B cell (primary cell): ENCODE results near the gene NAA40. TPM values are rescaled to one million over a fixed set of nuclear protein-coding genes. Genes with fewer than 3 reads are reported as not detected.

Source experiments
- ATAC-seq: fragments of 200-7000 bp; cut with Tn5 transposase; one replicate; pipeline ENCODE4 v1.10.0; 2021; ENCODE audit warnings: low read depth, mild to moderate bottlenecking, moderate number of reproducible peaks, moderate library complexity
- CTCF ChIA-PET: fragments of 350-600 bp; sonication (Branson Sonifier 250); formaldehyde crosslinking; loops from one replicate; lab custom pipeline; 2021; ENCODE audit warnings: antibody characterized with exemption, inconsistent platforms; lab: Charles Lee
- POLR2A ChIA-PET: fragments of 350-600 bp; sonication (Branson Sonifier 250); formaldehyde crosslinking; loops from one replicate; lab custom pipeline; 2021; ENCODE audit warnings: antibody characterized with exemption; lab: Charles Lee
- DNase-seq: peaks from one replicate; pipeline ENCODE4 v3.0.0; 2013
- H2AFZ ChIP-seq: 2 replicates; pipeline ENCODE4 v1.6.1; 2012; ENCODE audit warnings: mild to moderate bottlenecking, low read depth, low read length; ENCODE audit not compliant: insufficient read depth, poor library complexity, severe bottlenecking
- H3K27ac ChIP-seq, 2 donors: 1 replicate in 1 of 2; 2 replicates in 1 of 2; pipeline ENCODE4 v1.5.1; 2012 to 2013; ENCODE audit warnings: low read length in 2 of 2, mild to moderate bottlenecking in 2 of 2, moderate library complexity in 1 of 2
- H3K27me3 ChIP-seq, 4 experiments: fragments of 200-600 bp in 1 of 4; sonication (generic) in 1 of 4; replicated peaks in 1 of 4; 1 replicate in 2 of 4; 2 replicates in 2 of 4; pipeline versions ENCODE4 v1.6.1 to v1.7.0; 2013 to 2016; ENCODE audit warnings: low read length in 3 of 4, mild to moderate bottlenecking in 2 of 4, mixed read lengths in 1 of 4, moderate library complexity in 1 of 4; ENCODE audit not compliant: insufficient read depth in 4 of 4, control insufficient read depth in 3 of 4; ENCODE audit errors: control extremely low read depth in 1 of 4
- H3K36me3 ChIP-seq, 2 experiments: replicated peaks in 1 of 2; 1 replicate in 1 of 2; 2 replicates in 1 of 2; pipeline versions ENCODE4 v1.6.1 to v1.7.1; 2013; ENCODE audit warnings: low read length in 1 of 2; ENCODE audit not compliant: insufficient read depth in 2 of 2, control insufficient read depth in 1 of 2; ENCODE audit errors: control extremely low read depth in 1 of 2, extremely low read depth in 1 of 2
- H3K4me1 ChIP-seq, 2 donors: fragments of 200-600 bp in 1 of 2; sonication (generic) in 1 of 2; 1 replicate in 1 of 2; 2 replicates in 1 of 2; pipeline versions ENCODE4 v1.5.1 to v1.6.1; 2013 to 2017; ENCODE audit warnings: low read length in 2 of 2; ENCODE audit not compliant: control insufficient read depth in 2 of 2, insufficient read depth in 2 of 2
- H3K4me2 ChIP-seq: replicated peaks from 2 replicates; pipeline ENCODE3; 2012; ENCODE audit warnings: mild to moderate bottlenecking, low read depth, low read length; ENCODE audit not compliant: poor library complexity, severe bottlenecking
- H3K4me3 ChIP-seq, 5 experiments: fragments of 200-600 bp in 1 of 5; sonication (generic) in 1 of 5; 1 replicate in 3 of 5; 2 replicates in 2 of 5; pipeline versions ENCODE4 v1.5.1 to v1.7.0; 2011 to 2016; ENCODE audit warnings: low read length in 4 of 5, mild to moderate bottlenecking in 4 of 5, low read depth in 2 of 5, control low read depth in 1 of 5, moderate library complexity in 1 of 5; ENCODE audit not compliant: insufficient read depth in 1 of 5; ENCODE audit errors: control extremely low read depth in 1 of 5, extremely low read depth in 1 of 5
- H3K79me2 ChIP-seq: fragments of 200-600 bp; sonication (generic); one replicate; pipeline ENCODE4 v1.6.0; 2016; ENCODE audit warnings: low read length; ENCODE audit not compliant: control insufficient read depth, insufficient read depth
- H3K9ac ChIP-seq: fragments of 200-600 bp; sonication (generic); 2 replicates; pipeline ENCODE4 v1.6.1; 2017; ENCODE audit warnings: mild to moderate bottlenecking, low read length, moderate library complexity
- H3K9me3 ChIP-seq, 3 donors: one replicate each; pipeline versions ENCODE4 v1.6.1 to v1.7.1; 2013; ENCODE audit warnings: low read length in 2 of 3; ENCODE audit not compliant: control insufficient read depth in 2 of 3, insufficient read depth in 1 of 3; ENCODE audit errors: control extremely low read depth in 1 of 3
- H4K20me1 ChIP-seq: 2 replicates; pipeline ENCODE4 v1.6.0; 2012; ENCODE audit warnings: mild to moderate bottlenecking, low read length; ENCODE audit not compliant: insufficient read depth, control insufficient read depth, poor library complexity, severe bottlenecking
- H3K27ac Mint-ChIP-seq: one replicate; pipeline ENCODE4 v1.8.0; 2021; ENCODE audit warnings: mixed read lengths
- H3K27me3 Mint-ChIP-seq: one replicate; pipeline ENCODE4 v1.8.0; 2021; ENCODE audit warnings: mixed read lengths
- H3K4me1 Mint-ChIP-seq: one replicate; pipeline ENCODE4 v1.8.0; 2021; ENCODE audit warnings: mixed read lengths
- H3K4me3 Mint-ChIP-seq: one replicate; pipeline ENCODE4 v1.8.0; 2021; ENCODE audit warnings: mixed read lengths
- H3K9me3 Mint-ChIP-seq: one replicate; pipeline ENCODE4 v1.8.0; 2022; ENCODE audit warnings: mixed read lengths; ENCODE audit not compliant: insufficient read depth
- CTCF ChIP-seq: fragments of 200-600 bp; IDR thresholded peaks from one replicate; pipeline ENCODE4 v1.8.0; 2022; ENCODE audit warnings: antibody characterized with exemption, mild to moderate bottlenecking
- EZH2 ChIP-seq: IDR thresholded peaks from 2 replicates; pipeline ENCODE4 v1.6.1; 2012; ENCODE audit warnings: borderline replicate concordance, low read depth, mild to moderate bottlenecking, moderate library complexity, low read length; ENCODE audit not compliant: insufficient read depth, poor library complexity, severe bottlenecking
- WGBS: methylation state at CpG from one replicate; pipeline ENCODE4 v1.1.5; 2013; ENCODE audit warnings: missing lambda C conversion rate; ENCODE audit not compliant: insufficient coverage; 5-methylcytosine and 5-hydroxymethylcytosine counted together
- intact Hi-C: fragments of 100-400 bp; cut with micrococcal nuclease; formaldehyde crosslinking; loops from one replicate; pipeline ENCODE4 v1.10.0; 2022
- polyA plus RNA-seq: library from polyadenylated mRNA; depleted of rRNA; stranded (reverse); fragments of >200 nt; gene quantifications from 2 replicates; pipeline ENCODE4 v1.2.3, GENCODE V29; 2012
- total RNA-seq, 2 donors: library from RNA; stranded (reverse); fragments of 120-200 nt in 1 of 2; gene quantifications; 1 replicate in 1 of 2; 2 replicates in 1 of 2; pipeline versions ENCODE4 v1.2.3 to v1.2.4, GENCODE V29; 2013 to 2022

The NAA40 gene
- total and polyA plus RNA-seq, 2 donors (not counting 1 experiment from before 2014, with no cell fraction given), result 41.3 to 47.7 TPM

- 29% methylated on average over 45 of the region's 50 CpGs for WGBS
- Histone ChIP-seq H2AFZ (peak overlapping the region; percentile 49), H3K9me3 (peaks cover 0 to 4% (median 0%) of the 10 kb centered on the region in 3 donors), H3K27ac (no peak overlapping the region), H3K27me3 (peaks cover 0 to 28% (median 9%) of the 10 kb centered on the region in 4 experiments), H3K4me2 (peak overlapping the region; percentile 95), H3K4me1 (peaks cover 33% of the 10 kb centered on the region in 2 donors), H3K79me2 (no peaks in the 10 kb centered on the region), H3K4me3 (peak overlapping the region in 4 of 5 experiments; percentile 4 to 54 (median 38)), H3K36me3 (no peaks in the 10 kb centered on the region), H4K20me1 (peaks cover 10% of the 10 kb centered on the region), H3K9ac (peak overlapping the region; percentile 59)
- TF ChIP-seq CTCF (no peak), EZH2 (no peak)
- Mint-ChIP-seq H3K4me1 (peaks cover 23% of the 10 kb centered on the region), H3K9me3 (no peaks in the 10 kb centered on the region), H3K4me3 (peak overlapping the region; percentile 84), H3K27me3 (peaks cover 6% of the 10 kb centered on the region), H3K27ac (peak overlapping the region; percentile 65)
- intact Hi-C loops, result loop anchor here (1.0 kb wide), 1 partner anchor 20 kb away; no protein-coding TSS in a partner anchor
- peak; percentile 65 for DNase-seq
- peak; percentile 26 for ATAC-seq
- POLR2A ChIA-PET, result interaction anchor here (0.6 kb wide), 1 partner anchor 41 kb away, joined by 5 read pairs; no protein-coding TSS in a partner anchor
- CTCF ChIA-PET, result interaction anchor here (2.4 kb wide), 1 partner anchor 81 kb away, joined by 12 read pairs; no protein-coding TSS in a partner anchor
Observed at GRCh38 chr11:63917692-63918506, 20.9 kb upstream of the NAA40 start.
